ACHN (cell line): ENCODE results near the gene MSRB3.

Experiments
- DNase-seq: peaks from one replicate; pipeline ENCODE4 v3.0.0-alpha.2; 2015
- in situ Hi-C: cut with HindIII; loops from 2 replicates; pipeline ENCODE4 v1.10.0; 2017; ENCODE audit warnings: low sequenced_read_pairs, low pct_ligation_motif_present, low pct_unique_long_range_greater_than_20kb

The MSRB3 gene

GRCh38 chr12:65499167-65499566, 220.7 kb downstream of the MSRB3 start:
- in situ Hi-C loops: no loop called here
- no peak for DNase-seq

- in situ Hi-C loops: no loop called here
- DNase-seq: peak; percentile 39
These were observed 221.8 kb downstream of the MSRB3 start for GRCh38 chr12:65500091-65500900.

- no peak for DNase-seq
- in situ Hi-C loops: no loop called here
These were observed 222.7 kb downstream of the MSRB3 start for GRCh38 chr12:65501093-65501621.

- in situ Hi-C loops: no loop called here
- DNase-seq: no peak
These were observed 223.5 kb downstream of the MSRB3 start for GRCh38 chr12:65501935-65502334.

GRCh38 chr12:65504417-65504816, 225.9 kb downstream of the MSRB3 start:
- DNase-seq: no peak
- in situ Hi-C loops: no loop called here

- in situ Hi-C loops: no loop called here
- DNase-seq: no peak
These were observed 227.1 kb downstream of the MSRB3 start for GRCh38 chr12:65505386-65506121.

GRCh38 chr12:65508276-65509035, 230.0 kb downstream of the MSRB3 start:
- in situ Hi-C loops: no loop called here
- DNase-seq: no peak

- no peak for DNase-seq
- in situ Hi-C loops: no loop called here
These were observed 231.5 kb downstream of the MSRB3 start for GRCh38 chr12:65510007-65510406.

- DNase-seq: no peak
- in situ Hi-C loops: no loop called here
These were observed 232.1 kb downstream of the MSRB3 start for GRCh38 chr12:65510584-65511050.

GRCh38 chr12:65511134-65511834, 232.8 kb downstream of the MSRB3 start:
- no peak for DNase-seq
- in situ Hi-C loops: no loop called here

GRCh38 chr12:65511912-65512311, 233.4 kb downstream of the MSRB3 start:
- no peak for DNase-seq
- in situ Hi-C loops: no loop called here
